Stimulated activated CD8-positive, alpha-beta memory T cell treated with anti-CD3 and anti-CD28 coated beads, Interleukin-12 subunit alpha, Interleukin-12 subunit beta, amount 100 ng/mL, for 1 hour (primary cell): Measurements from ENCODE around the gene C16orf74.

Experiments used
- DNase-seq: peaks from one replicate; pipeline ENCODE4 v3.0.0-alpha.2; 2020; ENCODE audit warnings: low read depth

Gene C16orf74

GRCh38 chr16:85746460-85747215, 4.3 kb downstream of the C16orf74 start:
- DNase-seq = no peak

- no peak for DNase-seq
Observed at GRCh38 chr16:85738923-85739715, 11.8 kb downstream of the C16orf74 start.

- DNase-seq = no peak
Observed at GRCh38 chr16:85736921-85737320, 14.0 kb downstream of the C16orf74 start.

- no peak for DNase-seq
Observed at GRCh38 chr16:85735946-85736345, 14.9 kb downstream of the C16orf74 start.

GRCh38 chr16:85735225-85735635, 15.7 kb downstream of the C16orf74 start:
- DNase-seq = peak; percentile 25

- no peak for DNase-seq
Observed at GRCh38 chr16:85734311-85735017, 16.4 kb downstream of the C16orf74 start.

GRCh38 chr16:85733839-85734170, 17.1 kb downstream of the C16orf74 start:
- no peak for DNase-seq

- no peak for DNase-seq
Observed at GRCh38 chr16:85733155-85733838, 17.6 kb downstream of the C16orf74 start.

- no peak for DNase-seq
Observed at GRCh38 chr16:85731179-85731578, 19.7 kb downstream of the C16orf74 start.

- no peak for DNase-seq
Observed at GRCh38 chr16:85730186-85730465, 20.8 kb downstream of the C16orf74 start.

- no peak for DNase-seq
Observed at GRCh38 chr16:85729452-85730185, 21.3 kb downstream of the C16orf74 start.

GRCh38 chr16:85728879-85729278, 22.0 kb downstream of the C16orf74 start:
- no peak for DNase-seq

GRCh38 chr16:85724936-85725335, 26.0 kb downstream of the C16orf74 start:
- DNase-seq = no peak

- no peak for DNase-seq
Observed at GRCh38 chr16:85724126-85724879, 26.6 kb downstream of the C16orf74 start.

GRCh38 chr16:85722128-85722893, 28.6 kb downstream of the C16orf74 start:
- no peak for DNase-seq

- no peak for DNase-seq
Observed at GRCh38 chr16:85720302-85720637, 30.6 kb downstream of the C16orf74 start.

GRCh38 chr16:85719605-85720301, 31.1 kb downstream of the C16orf74 start:
- no peak for DNase-seq

- no peak for DNase-seq
Observed at GRCh38 chr16:85718682-85719081, 32.2 kb downstream of the C16orf74 start.

GRCh38 chr16:85718153-85718477, 32.8 kb downstream of the C16orf74 start:
- DNase-seq = no peak
